Measurements from ENCODE around the gene TSPO. TPM values are rescaled to one million over a fixed set of nuclear protein-coding genes. Genes with fewer than 3 reads are reported as not detected.
A peak's percentile ranks its signal among the peaks of the same experiment; 100 is the strongest.
"Not testable (repeated sequence)": the region's sequence is repeated elsewhere in the genome, so short reads cannot be mapped to it uniquely, and the experiment has no call there.

TSPO gene
- 604 and 688 TPM in 2 replicates for total RNA-seq (2014; rRNA removed)
- 463 TPM for polyA plus RNA-seq (2012)

- DNase-seq (ENCODE audit: low read depth) = peak; percentile 58
Observed at GRCh38 chr22:43151251-43152002, at the start of gene TSPO. Gene TSPO (plus strand): TSS chr22:43151559. CDS start chr22:43159239, 7,680 bp downstream.

- DNase-seq (ENCODE audit: low read depth) = not testable (repeated sequence)
Observed at GRCh38 chr22:43104056-43104625, 47.2 kb upstream of the TSPO start.

DNA sequence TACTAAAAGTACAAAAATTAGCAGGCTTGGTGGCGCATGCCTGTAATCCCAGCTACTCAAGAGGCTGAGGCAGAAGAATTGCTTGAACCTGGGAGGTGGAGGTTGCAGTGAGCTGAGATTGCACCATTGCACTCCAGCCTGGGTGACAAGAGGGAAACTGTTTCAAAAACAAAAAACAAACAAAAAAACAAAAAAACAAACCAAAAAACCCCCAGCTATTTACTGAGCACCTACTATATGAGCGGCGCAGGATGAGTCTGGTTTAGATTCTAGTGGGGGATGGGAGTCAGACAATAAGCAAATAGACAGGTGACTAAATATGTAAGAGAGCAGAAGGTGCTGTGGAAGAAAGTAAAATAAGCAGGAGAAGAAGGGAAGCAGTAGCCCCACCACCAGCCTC, 46.4 kb upstream of the TSPO start:
- not testable (repeated sequence) for DNase-seq (ENCODE audit: low read depth)

DNA sequence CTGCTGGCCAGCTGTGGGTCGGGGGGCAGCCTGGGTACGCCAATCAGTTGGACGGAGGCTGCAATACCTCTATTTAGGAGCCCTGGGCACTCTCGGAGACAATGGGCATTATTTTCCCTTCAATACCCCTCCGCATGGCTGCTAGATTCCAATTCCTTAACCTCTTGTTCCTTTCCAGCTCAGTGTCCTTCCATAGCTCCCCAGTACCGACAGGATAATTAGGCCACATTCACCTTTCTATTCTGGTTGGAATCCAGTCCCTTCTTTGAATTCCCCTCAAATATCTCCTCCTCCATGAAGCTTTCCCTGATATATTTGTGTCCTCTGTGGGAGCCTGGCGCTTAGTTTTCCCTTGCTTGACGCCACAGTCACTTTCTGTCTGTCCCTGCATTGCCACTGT, 45.1 kb upstream of the TSPO start:
- DNase-seq (ENCODE audit: low read depth) = no peak

DNA sequence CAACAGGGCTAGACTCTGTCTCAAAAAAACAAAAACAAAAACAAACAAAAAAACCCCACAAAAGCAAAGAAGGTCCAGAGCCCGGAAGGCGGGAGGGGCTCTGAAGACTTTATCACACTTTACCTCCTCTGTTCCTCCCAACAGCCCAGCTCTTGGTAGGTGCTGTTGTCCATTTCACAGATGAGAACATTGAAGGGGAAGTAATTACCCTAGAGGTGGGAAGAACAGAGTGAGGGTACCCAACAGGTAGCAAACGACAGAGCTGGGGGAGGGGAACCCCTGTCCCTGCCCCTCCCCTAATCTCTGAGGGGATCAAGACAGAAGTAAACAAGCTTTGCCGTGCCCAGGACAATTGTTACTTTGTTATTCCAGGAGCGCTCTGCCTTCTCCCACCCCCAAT, 41.8 kb upstream of the TSPO start:
- DNase-seq (ENCODE audit: low read depth) = no peak

DNA sequence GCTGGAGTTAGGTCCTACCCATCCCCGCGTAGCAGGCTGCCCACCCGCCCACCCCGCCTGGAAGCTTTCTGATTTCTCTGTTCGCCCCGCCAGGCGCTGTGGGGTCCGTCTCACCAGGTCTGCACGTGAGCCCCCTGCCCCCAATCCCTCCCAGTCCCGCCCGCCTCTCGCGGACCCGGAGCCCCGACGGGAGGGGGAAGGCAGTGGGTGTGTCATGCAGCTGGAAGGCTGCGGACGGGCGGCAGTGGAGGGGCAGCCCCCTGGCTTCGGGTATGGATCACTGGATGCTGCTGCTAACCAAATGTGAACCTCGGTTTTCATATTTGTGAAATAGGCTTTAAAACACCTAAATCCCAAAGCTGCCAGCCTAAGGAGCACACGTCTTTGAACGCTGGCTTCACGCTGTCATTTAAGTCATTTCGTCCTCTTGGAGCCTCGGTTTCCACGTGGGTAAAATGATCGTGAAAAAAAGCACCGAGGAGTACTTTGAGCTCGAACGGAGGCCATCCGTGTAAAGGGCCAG, 41.4 kb upstream of the TSPO start:
- no peak for DNase-seq (ENCODE audit: low read depth)

- peak; percentile 21 for DNase-seq (ENCODE audit: low read depth)
Observed at GRCh38 chr22:43110444-43110926, 40.9 kb upstream of the TSPO start, which contains the start of gene BIK. Gene BIK (plus strand): TSS chr22:43110750. CDS start chr22:43124023, 13,273 bp downstream.

DNA sequence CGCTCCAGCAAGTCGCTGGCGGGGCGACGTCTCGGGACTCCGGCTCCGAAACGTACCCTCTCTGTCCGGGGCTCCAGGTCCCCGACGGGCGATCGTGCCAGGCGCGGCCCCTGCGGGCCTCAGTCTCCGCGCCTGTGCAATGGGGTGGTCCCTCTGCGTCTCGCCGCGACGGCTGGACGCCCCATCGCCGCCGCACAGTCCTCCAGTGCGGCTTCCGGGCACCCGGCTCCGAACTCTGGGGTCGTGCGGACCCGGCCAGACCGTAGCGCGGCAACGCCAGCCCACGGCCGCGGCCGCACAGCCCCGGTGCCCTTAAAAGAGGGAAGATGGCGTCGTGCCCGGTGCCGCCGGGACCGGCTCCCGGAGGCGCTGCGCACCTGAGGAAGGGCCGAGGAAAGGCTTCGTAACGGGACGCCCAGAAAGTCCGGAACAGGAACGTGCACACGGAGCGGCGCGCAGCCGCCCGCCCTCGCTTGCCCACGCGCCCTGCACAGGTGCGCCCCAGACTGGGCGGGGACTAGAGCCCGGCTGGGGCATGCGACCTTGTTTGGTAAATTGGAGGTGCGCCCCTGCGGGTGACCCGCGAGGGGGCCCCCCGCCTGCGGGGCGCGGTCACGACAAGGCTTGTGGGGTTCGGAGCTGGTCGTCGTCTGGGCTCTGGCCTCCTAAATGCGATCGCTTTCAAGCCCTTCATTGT, 40.3 kb upstream of the TSPO start:
- DNase-seq (ENCODE audit: low read depth) = no peak

DNA sequence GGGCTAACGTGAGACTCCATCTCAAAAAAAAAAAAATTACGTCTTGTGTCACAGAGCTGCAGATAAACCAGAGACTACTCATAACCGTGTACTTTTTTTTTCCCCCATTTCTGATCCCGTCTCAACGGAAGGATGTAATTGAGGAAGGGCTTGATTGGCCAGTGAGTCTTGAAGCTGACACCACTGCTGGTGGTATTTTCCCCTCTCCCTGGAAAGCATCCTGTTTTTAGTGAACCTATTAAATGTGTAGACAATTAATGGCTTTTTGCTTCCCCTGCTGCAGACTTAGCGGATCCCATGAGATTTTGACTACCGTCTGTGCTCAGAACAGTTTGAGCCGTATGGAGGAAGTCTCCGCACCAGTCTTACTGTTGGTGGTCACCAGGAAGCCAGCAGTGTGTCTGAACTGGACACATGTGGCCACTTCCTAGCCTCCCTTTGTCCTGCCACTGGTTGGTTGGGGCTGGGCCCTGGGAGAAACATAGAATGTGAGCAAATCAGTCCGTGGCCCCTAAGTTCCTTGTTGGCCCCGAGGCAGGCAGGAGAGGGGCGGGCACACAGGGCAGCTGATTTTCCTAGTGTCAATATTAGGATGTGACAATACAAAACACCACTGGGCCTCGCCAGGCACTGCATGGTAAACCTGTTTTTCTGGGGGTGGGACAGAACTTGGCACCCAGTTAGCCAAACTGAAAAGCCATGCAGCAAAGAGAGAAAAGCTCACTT, 37.7 kb upstream of the TSPO start:
- no peak for DNase-seq (ENCODE audit: low read depth)

GRCh38 chr22:43114958-43115357, 36.4 kb upstream of the TSPO start:
- DNase-seq (ENCODE audit: low read depth) = no peak

DNA sequence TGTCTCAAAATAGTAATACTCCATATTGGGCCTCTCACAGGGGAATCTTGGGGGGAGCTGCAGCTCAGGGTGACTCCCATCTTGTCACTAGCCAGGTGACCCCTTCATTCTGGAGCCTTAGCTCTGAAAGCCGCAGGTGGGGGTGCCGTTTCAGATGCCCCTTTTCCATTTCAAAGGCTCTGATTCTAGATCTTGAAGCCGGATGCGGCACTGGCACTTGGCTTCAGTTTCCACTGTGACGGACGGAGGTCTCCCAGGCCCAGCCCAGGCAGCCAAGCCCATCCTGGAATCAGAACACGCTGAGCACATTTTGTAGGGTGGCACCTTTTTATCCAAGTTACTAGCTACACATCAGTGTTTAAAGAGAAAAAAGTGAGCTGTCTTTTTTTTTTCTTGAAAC, 34.4 kb upstream of the TSPO start:
- no peak for DNase-seq (ENCODE audit: low read depth)

GRCh38 chr22:43118024-43118849, 33.1 kb upstream of the TSPO start:
- no peak for DNase-seq (ENCODE audit: low read depth)

DNA sequence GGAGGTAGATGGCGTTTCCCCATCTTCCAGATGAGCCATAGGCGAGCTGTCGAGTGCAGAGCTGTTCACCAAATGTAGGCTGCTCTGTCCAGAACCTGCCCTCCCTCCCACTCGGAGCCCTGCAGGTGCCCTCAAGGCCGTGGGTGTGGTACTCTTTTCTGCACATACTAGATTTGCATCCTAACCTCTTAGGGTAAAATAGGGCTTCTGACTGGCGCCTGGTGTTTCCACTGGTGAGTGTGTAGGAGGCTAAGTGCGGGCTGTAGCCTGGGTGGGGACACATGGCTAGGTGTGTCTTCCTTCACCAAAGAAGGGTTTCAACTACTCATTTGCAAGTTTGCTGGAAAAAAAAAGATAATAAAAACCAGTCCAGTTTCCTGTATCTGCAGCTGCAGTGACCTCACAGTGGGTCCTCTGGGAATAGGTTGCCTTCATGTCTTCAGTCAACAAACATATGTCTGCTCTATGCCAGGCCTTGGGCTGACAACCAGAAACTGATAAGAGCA, 32.4 kb upstream of the TSPO start:
- DNase-seq (ENCODE audit: low read depth) = no peak

GRCh38 chr22:43126501-43127165, 24.7 kb upstream of the TSPO start:
- DNase-seq (ENCODE audit: low read depth) = peak; percentile 28

GRCh38 chr22:43127166-43127908, 24.0 kb upstream of the TSPO start:
- no peak for DNase-seq (ENCODE audit: low read depth)

- no peak for DNase-seq (ENCODE audit: low read depth)
Observed at GRCh38 chr22:43128116-43128515, 23.2 kb upstream of the TSPO start.

DNA sequence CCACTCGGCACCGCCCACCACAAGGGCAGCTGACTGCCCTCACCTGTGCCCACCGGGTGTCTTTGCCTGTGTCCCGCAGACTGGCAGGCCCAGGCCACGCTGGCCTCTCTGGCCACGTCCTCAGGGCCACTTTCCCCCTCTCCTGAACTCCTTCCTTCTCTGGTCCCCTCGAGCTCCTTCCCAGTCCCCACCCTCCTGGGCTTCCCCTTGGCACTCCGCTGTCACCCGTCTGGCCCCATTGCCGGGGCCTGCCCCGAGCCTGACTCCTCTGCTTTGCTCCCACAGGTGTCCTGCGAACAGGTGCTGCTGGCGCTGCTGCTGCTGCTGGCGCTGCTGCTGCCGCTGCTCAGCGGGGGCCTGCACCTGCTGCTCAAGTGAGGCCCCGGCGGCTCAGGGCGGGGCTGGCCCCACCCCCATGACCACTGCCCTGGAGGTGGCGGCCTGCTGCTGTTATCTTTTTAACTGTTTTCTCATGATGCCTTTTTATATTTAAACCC, 22.4 kb upstream of the TSPO start:
- no peak for DNase-seq (ENCODE audit: low read depth)

- DNase-seq (ENCODE audit: low read depth) = no peak
Observed at GRCh38 chr22:43129426-43130425, 21.6 kb upstream of the TSPO start.

Data from LHCN-M2 (cell line).